B cell (primary cell): ENCODE results near the gene RING1. TPM values are rescaled to one million over a fixed set of nuclear protein-coding genes. Genes with fewer than 3 reads are reported as not detected.

Experiments
- ATAC-seq: fragments of 200-7000 bp; cut with Tn5 transposase; one replicate; pipeline ENCODE4 v1.10.0; 2021; ENCODE audit warnings: low read depth, mild to moderate bottlenecking, moderate number of reproducible peaks, moderate library complexity
- CTCF ChIA-PET: fragments of 350-600 bp; sonication (Branson Sonifier 250); formaldehyde crosslinking; loops from one replicate; lab custom pipeline; 2021; ENCODE audit warnings: antibody characterized with exemption, inconsistent platforms; lab: Charles Lee
- POLR2A ChIA-PET: fragments of 350-600 bp; sonication (Branson Sonifier 250); formaldehyde crosslinking; loops from one replicate; lab custom pipeline; 2021; ENCODE audit warnings: antibody characterized with exemption; lab: Charles Lee
- DNase-seq: peaks from one replicate; pipeline ENCODE4 v3.0.0; 2013
- H2AFZ ChIP-seq: 2 replicates; pipeline ENCODE4 v1.6.1; 2012; ENCODE audit warnings: mild to moderate bottlenecking, low read depth, low read length; ENCODE audit not compliant: insufficient read depth, poor library complexity, severe bottlenecking
- H3K27ac ChIP-seq, 2 donors: 1 replicate in 1 of 2; 2 replicates in 1 of 2; pipeline ENCODE4 v1.5.1; 2012 to 2013; ENCODE audit warnings: low read length in 2 of 2, mild to moderate bottlenecking in 2 of 2, moderate library complexity in 1 of 2
- H3K27me3 ChIP-seq, 4 experiments: fragments of 200-600 bp in 1 of 4; sonication (generic) in 1 of 4; replicated peaks in 1 of 4; 1 replicate in 2 of 4; 2 replicates in 2 of 4; pipeline versions ENCODE4 v1.6.1 to v1.7.0; 2013 to 2016; ENCODE audit warnings: low read length in 3 of 4, mild to moderate bottlenecking in 2 of 4, mixed read lengths in 1 of 4, moderate library complexity in 1 of 4; ENCODE audit not compliant: insufficient read depth in 4 of 4, control insufficient read depth in 3 of 4; ENCODE audit errors: control extremely low read depth in 1 of 4
- H3K36me3 ChIP-seq, 2 experiments: replicated peaks in 1 of 2; 1 replicate in 1 of 2; 2 replicates in 1 of 2; pipeline versions ENCODE4 v1.6.1 to v1.7.1; 2013; ENCODE audit warnings: low read length in 1 of 2; ENCODE audit not compliant: insufficient read depth in 2 of 2, control insufficient read depth in 1 of 2; ENCODE audit errors: control extremely low read depth in 1 of 2, extremely low read depth in 1 of 2
- H3K4me1 ChIP-seq, 2 donors: fragments of 200-600 bp in 1 of 2; sonication (generic) in 1 of 2; 1 replicate in 1 of 2; 2 replicates in 1 of 2; pipeline versions ENCODE4 v1.5.1 to v1.6.1; 2013 to 2017; ENCODE audit warnings: low read length in 2 of 2; ENCODE audit not compliant: control insufficient read depth in 2 of 2, insufficient read depth in 2 of 2
- H3K4me2 ChIP-seq: replicated peaks from 2 replicates; pipeline ENCODE3; 2012; ENCODE audit warnings: mild to moderate bottlenecking, low read depth, low read length; ENCODE audit not compliant: poor library complexity, severe bottlenecking
- H3K4me3 ChIP-seq, 5 experiments: fragments of 200-600 bp in 1 of 5; sonication (generic) in 1 of 5; 1 replicate in 3 of 5; 2 replicates in 2 of 5; pipeline versions ENCODE4 v1.5.1 to v1.7.0; 2011 to 2016; ENCODE audit warnings: low read length in 4 of 5, mild to moderate bottlenecking in 4 of 5, low read depth in 2 of 5, control low read depth in 1 of 5, moderate library complexity in 1 of 5; ENCODE audit not compliant: insufficient read depth in 1 of 5; ENCODE audit errors: control extremely low read depth in 1 of 5, extremely low read depth in 1 of 5
- H3K79me2 ChIP-seq: fragments of 200-600 bp; sonication (generic); one replicate; pipeline ENCODE4 v1.6.0; 2016; ENCODE audit warnings: low read length; ENCODE audit not compliant: control insufficient read depth, insufficient read depth
- H3K9ac ChIP-seq: fragments of 200-600 bp; sonication (generic); 2 replicates; pipeline ENCODE4 v1.6.1; 2017; ENCODE audit warnings: mild to moderate bottlenecking, low read length, moderate library complexity
- H3K9me3 ChIP-seq, 3 donors: one replicate each; pipeline versions ENCODE4 v1.6.1 to v1.7.1; 2013; ENCODE audit warnings: low read length in 2 of 3; ENCODE audit not compliant: control insufficient read depth in 2 of 3, insufficient read depth in 1 of 3; ENCODE audit errors: control extremely low read depth in 1 of 3
- H4K20me1 ChIP-seq: 2 replicates; pipeline ENCODE4 v1.6.0; 2012; ENCODE audit warnings: mild to moderate bottlenecking, low read length; ENCODE audit not compliant: insufficient read depth, control insufficient read depth, poor library complexity, severe bottlenecking
- H3K27ac Mint-ChIP-seq: one replicate; pipeline ENCODE4 v1.8.0; 2021; ENCODE audit warnings: mixed read lengths
- H3K27me3 Mint-ChIP-seq: one replicate; pipeline ENCODE4 v1.8.0; 2021; ENCODE audit warnings: mixed read lengths
- H3K4me1 Mint-ChIP-seq: one replicate; pipeline ENCODE4 v1.8.0; 2021; ENCODE audit warnings: mixed read lengths
- H3K4me3 Mint-ChIP-seq: one replicate; pipeline ENCODE4 v1.8.0; 2021; ENCODE audit warnings: mixed read lengths
- H3K9me3 Mint-ChIP-seq: one replicate; pipeline ENCODE4 v1.8.0; 2022; ENCODE audit warnings: mixed read lengths; ENCODE audit not compliant: insufficient read depth
- CTCF ChIP-seq: fragments of 200-600 bp; IDR thresholded peaks from one replicate; pipeline ENCODE4 v1.8.0; 2022; ENCODE audit warnings: antibody characterized with exemption, mild to moderate bottlenecking
- EZH2 ChIP-seq: IDR thresholded peaks from 2 replicates; pipeline ENCODE4 v1.6.1; 2012; ENCODE audit warnings: borderline replicate concordance, low read depth, mild to moderate bottlenecking, moderate library complexity, low read length; ENCODE audit not compliant: insufficient read depth, poor library complexity, severe bottlenecking
- WGBS: methylation state at CpG from one replicate; pipeline ENCODE4 v1.1.5; 2013; ENCODE audit warnings: missing lambda C conversion rate; ENCODE audit not compliant: insufficient coverage; 5-methylcytosine and 5-hydroxymethylcytosine counted together
- intact Hi-C: fragments of 100-400 bp; cut with micrococcal nuclease; formaldehyde crosslinking; loops from one replicate; pipeline ENCODE4 v1.10.0; 2022
- polyA plus RNA-seq: library from polyadenylated mRNA; depleted of rRNA; stranded (reverse); fragments of >200 nt; gene quantifications from 2 replicates; pipeline ENCODE4 v1.2.3, GENCODE V29; 2012
- total RNA-seq, 2 donors: library from RNA; stranded (reverse); fragments of 120-200 nt in 1 of 2; gene quantifications; 1 replicate in 1 of 2; 2 replicates in 1 of 2; pipeline versions ENCODE4 v1.2.3 to v1.2.4, GENCODE V29; 2013 to 2022

The RING1 gene
- total and polyA plus RNA-seq, 2 donors (not counting 1 experiment from before 2014, with no cell fraction given) = 37.1 to 44.2 TPM

- ChIA-PET POLR2A (interaction anchor here (0.6 kb wide), 1 partner anchor 351 kb away, joined by 3 read pairs; the partner anchor contains the start of gene PSMB9), CTCF (interaction anchor here (0.8 to 1.6 kb wide), 4 partner anchors 43 to 206 kb away, joined by 3 to 8 read pairs (median 3); no protein-coding TSS in a partner anchor)
- Histone ChIP-seq H4K20me1 (peaks cover 10% of the 10 kb centered on the region), H3K4me2 (peak overlapping the region; percentile 98), H3K79me2 (peaks cover 38% of the 10 kb centered on the region), H3K4me3 (peak overlapping the region; percentile 14 to 88 (median 80)), H3K27me3 (no peaks in the 10 kb centered on the region), H2AFZ (peak overlapping the region; percentile 94), H3K36me3 (peaks cover 0 to 28% of the 10 kb centered on the region in 2 experiments), H3K27ac (no peak overlapping the region), H3K9me3 (no peaks in the 10 kb centered on the region), H3K9ac (peak overlapping the region; percentile 79), H3K4me1 (peaks cover 34 to 54% of the 10 kb centered on the region in 2 donors)
- H3K4me1 Mint-ChIP-seq = peaks cover 58% of the 10 kb centered on the region
- 76% methylated on average over 5 of the region's 17 CpGs for WGBS
- H3K9me3 Mint-ChIP-seq = no peaks in the 10 kb centered on the region
- H3K27me3 Mint-ChIP-seq = no peaks in the 10 kb centered on the region
- intact Hi-C loops = loop anchor here (10.0 kb wide), 1 partner anchor 1231 kb away; the partner anchor contains the start of gene DXO
- H3K4me3 Mint-ChIP-seq = peak overlapping the region; percentile 94
- TF ChIP-seq EZH2 (no peak), CTCF (no peak)
- peak overlapping the region; percentile 61 for H3K27ac Mint-ChIP-seq
- ATAC-seq = no peak
- DNase-seq = no peak
Observed at GRCh38 chr6:33205191-33206026, 2.9 kb upstream of the RING1 start.
